Pons (tissue), 1 donor: ENCODE measurements around the gene MYL6B.
"Not testable (repeated sequence)": the region's sequence is repeated elsewhere in the genome, so short reads cannot be mapped to it uniquely, and the experiment has no call there.

Experiments
- DNase-seq: peaks from one replicate; pipeline ENCODE4 v3.0.0-alpha.2; 2016; ENCODE audit warnings: low spot score

MYL6B gene

DNA sequence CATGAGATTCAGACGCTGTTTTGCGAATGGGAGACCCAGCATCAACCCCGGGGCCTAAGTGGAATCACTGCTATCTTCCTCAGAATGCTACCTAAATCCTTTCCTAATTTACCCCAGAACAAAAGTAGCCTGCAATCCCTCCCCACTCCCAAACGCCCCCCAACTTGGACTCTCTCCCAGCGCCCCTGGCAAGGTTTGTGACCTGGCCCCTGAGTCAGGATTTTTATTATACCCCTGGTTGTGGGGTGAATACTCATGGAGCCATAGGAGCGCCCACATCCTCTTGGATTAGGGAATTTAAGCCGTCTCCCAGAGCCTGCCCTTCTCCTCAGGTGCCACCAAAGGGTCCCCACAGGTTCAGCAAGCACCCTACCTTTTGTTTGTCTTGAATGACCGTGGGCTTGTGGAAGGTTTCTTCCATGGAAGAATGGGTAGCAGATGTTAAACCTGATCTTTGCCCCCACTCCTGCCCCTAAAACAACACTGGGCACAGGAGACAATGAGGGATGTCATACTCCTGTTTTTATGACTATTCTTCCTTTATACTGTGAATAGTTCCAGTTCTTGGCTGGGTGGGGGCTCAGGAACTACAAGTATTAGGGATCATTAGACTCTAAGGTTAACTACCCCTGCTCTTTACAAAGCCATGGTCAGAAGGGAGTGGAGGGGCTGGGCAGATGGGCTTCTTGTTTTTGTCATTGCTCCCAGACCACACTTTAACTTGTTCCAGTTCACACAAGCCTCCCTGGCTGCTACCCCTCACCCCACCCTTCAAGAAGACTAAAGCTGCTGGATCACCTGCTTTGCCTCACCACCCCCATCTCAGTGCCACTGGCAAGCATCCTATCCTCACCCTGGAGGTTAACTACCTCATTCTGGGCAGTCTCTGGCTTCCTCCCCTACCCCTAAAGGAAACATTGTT, 630 bp downstream of the MYL6B start:
- DNase-seq: no peak

DNA sequence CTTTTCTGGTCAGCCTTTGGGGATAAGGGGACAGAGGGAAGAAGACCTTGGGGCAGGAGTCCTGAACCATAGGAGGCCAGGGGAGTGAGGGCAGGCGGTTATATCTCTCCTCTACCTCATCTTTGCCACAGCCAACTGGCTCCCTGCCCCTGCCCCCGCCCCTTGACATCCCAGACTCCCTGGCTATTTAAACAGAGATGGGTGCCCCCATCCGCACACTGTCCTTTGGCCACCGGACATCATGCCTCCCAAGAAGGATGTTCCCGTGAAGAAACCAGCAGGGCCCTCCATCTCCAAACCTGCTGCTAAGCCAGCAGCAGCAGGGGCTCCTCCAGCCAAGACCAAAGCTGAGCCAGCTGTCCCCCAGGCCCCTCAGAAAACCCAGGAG, 1.3 kb downstream of the MYL6B start:
- DNase-seq: no peak

DNA sequence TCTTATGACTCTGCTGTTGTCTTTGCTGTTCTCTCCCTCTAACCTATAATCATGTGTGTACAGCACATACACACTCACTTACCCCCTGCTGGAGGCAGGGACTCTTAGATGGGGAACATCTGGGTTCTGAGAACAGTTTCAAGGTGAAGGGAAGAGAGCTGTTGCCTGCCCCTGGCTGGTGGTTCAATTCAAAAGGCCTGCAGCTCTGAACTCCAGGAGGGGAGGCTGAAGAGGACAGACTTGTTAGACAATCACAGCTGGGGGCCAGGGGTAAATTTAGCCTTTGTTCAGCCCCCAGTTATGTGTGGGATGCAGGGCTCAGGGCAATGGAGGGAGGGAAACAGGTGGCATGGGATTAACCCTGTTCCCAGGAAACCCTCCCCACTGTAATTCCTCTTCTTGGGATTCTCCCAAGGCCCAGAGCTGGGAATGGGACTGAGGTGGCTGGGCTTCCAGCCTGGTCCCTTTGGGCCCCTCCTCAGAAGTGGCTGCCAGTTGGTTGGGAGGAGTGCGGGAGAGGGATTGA, 1.9 kb downstream of the MYL6B start:
- DNase-seq: no peak

DNA sequence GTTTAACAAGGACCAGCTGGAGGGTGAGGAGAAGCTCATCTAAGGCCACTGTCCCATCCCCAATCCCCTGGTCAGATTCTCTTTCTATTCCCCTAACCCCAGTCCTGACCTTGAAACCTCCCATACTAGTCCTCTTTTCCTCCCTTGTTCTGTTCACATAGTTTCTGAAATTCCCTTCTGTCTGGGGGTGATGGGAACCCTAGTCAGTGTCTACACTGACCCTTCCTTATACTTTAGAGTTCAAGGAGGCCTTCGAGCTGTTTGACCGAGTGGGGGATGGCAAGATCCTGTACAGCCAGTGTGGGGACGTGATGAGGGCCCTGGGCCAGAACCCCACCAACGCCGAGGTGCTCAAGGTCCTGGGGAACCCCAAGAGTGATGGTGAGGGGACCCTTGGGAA, 2.4 kb downstream of the MYL6B start:
- no peak for DNase-seq

DNA sequence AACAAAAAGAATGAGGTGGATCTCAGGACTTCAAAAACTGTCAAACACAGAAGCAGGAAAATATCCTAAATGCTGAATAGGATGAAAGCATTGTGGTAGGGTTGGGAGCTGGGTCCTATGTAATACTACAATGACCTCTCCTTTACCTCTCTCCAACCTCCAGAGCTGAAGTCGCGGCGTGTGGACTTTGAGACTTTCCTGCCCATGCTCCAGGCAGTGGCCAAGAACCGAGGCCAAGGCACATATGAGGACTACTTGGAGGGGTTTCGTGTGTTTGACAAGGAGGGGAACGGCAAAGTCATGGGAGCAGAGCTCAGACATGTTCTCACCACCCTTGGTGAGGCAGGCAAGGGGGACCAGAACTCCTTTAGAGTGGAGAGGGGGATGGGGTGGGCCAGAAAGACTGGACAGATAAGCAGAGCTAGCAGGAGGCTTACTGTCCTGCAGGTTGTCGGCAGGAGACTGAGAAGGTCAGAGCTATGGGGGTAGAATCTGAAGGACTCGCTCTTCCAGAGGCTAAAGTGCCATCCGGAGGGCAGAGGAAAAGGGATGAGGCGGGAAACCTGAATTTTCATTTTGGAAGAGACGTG, 3.0 kb downstream of the MYL6B start:
- no peak for DNase-seq

DNA sequence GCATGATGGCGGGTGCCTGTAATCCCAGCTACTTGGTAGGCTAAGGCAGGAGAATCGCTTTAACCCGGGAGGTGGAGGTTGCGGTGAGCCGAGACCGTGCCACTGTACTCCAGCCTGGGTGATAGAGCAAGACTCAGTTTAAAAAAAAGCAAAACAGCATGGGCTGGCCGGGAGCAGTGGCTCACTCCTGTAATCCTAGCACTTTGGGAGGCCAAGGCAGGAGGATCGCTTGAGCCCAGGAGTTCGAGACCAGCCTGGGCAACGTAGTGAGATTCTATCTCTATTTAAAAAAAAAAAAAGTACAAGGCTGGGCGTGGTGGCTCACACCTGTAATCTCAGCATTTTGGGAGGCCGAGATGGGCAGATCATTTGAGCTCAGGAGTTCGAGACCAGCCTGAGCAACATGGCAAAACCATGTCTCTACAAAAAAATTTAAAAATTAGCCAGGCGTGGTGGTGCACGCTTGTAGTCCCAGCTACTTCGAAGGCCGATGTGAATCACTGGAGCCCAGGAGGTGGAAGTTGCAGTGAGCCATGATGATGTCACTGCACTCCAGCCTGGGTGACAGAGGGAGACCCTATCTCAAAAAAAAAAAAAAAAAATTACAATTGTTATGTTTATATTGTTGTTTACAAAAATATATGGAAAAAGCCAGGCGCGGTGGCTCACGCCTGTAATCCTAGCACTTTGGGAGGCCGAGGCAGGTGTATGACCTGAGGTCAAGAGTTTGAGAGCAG, 4.2 kb downstream of the MYL6B start:
- not testable (repeated sequence) for DNase-seq

DNA sequence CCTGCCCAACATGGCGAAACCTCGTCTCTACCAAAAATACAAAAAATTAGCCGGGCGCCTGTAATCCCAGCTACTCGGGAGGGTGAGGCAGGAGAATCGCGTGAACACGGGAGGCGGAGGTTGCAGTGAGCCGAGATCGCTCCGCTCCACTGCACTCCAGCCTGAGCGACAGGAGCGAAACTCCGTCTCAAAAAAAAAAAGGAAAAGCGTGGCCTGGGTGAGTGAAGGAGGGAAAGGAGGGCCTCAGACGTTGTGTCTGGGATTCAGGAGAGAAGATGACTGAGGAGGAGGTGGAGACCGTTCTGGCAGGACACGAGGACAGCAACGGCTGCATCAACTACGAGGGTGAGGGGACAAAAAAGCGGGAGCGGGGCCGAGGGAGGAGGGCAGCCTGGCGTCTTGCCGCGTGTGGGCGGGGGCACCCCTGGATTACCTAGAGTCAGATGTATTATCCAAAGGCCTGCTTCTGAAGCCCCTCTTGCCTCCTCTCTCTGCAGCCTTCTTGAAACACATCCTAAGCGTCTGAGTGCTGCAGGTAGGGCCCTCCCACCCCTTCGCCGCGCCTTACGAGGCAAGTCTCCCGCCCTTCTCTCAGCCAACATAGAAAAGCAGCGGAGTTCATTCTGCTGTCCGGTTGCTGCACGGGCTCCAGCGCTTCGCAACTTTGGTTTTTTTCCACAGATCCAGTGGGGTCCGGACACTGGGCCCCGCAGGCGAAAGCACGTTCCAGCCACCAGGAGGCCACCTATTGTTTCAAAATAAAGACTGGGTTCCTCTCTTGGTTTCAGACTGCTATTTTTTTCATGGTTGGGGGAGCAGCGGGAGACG, 5.0 kb downstream of the MYL6B start:
- DNase-seq: peak; percentile 51

DNA sequence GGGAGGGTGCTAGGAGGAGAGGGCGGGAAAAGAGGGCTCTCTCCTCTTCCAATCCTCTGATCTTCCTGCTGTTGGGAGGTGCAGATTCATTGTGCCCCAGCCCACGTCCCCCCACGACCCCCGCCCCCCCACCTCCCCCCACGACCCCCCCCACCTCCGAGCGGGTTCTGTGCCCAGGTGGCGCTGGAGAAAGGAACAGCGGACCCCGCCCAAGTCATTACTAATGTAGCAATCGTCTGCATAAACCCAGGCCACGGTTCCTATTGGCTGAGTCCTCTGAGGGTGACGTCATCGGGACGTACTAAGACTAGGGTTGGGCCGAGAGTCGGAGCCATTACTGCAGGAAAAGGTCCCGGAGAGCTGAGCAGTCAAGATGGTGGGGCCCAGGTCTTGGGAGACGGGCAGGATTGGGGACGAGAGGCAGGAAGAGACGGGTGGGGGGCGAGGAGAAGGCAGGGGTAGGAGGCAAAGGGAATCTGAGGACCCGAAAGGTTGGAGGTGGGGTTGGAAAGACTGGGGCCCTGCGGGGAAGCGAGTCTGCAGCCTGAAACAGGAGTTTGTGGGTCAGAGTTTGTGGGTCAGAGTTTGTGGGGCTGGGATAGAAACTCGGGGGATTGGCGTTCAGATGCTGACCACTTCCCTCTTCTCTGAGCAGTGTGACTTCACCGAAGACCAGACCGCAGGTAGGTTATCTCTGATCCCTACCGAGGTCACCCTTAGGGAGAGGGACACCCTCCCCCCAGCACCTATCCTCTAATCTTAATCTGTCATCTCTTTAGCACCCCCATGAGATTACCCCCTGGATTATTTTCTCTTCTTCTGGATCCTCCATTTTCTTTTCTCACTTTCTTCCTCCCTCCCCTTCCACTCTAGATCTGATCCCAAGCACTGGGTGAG, 5.9 kb downstream of the MYL6B start, which contains the start of gene MYL6:
Gene MYL6 (plus strand): TSS at position 331 of the 897 bp plus-strand sequence. CDS start 43 bp downstream, at position 374.
- DNase-seq: peak; percentile 99

DNA sequence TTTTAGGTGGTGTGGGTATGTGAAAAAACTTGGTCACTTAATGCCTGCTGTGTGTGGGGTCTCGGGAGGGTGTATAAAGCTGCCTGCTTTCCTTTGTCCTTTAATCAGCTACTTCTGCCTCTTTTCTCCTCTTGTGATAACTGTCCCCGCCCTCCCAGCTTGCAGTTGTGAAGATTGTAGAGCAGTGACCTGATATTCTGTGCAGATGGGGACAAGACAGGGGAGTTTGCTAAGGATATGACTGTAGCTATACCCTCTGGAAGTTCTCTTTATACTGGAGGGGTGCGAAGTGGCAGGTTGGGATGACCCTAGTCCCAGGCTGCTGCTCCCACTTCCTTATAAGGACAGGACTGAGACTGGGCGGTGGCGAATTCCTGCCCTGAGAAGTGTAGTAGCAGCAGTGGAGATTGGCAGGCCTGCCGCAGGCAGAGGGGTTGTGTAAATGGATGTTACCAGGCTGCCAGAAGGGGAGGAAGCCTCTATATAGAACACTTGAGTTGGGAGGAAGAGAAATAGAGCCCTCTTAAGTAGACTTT, 6.6 kb downstream of the MYL6B start:
- peak; percentile 53 for DNase-seq

DNA sequence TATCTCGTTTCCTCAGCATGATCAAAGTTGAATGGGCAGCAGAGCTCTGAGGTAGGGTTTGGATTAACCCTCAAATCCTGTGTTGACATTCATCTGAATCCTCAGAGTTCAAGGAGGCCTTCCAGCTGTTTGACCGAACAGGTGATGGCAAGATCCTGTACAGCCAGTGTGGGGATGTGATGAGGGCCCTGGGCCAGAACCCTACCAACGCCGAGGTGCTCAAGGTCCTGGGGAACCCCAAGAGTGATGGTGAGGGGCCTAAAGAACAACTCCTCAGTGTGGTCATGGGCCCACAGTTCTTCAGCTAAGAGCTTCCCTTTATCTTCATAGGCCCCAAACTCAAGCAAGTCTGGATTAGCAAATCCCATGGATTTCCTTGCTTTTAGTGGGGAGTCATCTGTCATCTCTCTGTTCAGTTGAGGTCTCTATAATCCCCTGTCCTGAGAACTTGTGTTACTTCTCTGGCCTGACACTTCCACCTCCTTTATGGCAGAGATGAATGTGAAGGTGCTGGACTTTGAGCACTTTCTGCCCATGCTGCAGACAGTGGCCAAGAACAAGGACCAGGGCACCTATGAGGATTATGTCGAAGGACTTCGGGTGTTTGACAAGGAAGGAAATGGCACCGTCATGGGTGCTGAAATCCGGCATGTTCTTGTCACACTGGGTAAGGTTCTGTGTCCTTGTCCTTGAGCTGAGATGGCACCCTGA, 7.2 kb downstream of the MYL6B start:
- DNase-seq: no peak

DNA sequence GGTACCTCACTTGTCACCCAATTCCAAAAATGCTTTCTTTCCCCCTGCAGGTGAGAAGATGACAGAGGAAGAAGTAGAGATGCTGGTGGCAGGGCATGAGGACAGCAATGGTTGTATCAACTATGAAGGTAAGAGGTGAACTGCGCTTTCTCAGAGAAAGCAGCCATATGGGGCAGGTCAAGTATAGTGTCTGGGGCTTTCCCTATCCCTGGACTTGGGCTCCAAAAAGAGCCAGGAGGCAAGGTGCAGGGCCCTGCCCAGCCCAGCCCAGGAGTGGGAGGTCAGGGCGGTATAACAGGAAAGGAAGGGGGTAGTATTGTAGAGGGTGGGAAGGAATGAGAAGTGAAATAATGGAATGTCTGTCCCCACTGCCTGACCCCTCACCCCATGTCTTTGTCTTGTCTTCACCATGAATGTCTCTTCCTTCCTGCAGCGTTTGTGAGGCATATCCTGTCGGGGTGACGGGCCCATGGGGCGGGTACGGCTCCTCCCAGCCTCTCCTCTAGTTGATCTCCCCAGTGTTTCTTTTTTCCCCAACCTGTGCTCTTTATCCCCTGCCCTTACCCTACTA, 7.9 kb downstream of the MYL6B start:
- no peak for DNase-seq

DNA sequence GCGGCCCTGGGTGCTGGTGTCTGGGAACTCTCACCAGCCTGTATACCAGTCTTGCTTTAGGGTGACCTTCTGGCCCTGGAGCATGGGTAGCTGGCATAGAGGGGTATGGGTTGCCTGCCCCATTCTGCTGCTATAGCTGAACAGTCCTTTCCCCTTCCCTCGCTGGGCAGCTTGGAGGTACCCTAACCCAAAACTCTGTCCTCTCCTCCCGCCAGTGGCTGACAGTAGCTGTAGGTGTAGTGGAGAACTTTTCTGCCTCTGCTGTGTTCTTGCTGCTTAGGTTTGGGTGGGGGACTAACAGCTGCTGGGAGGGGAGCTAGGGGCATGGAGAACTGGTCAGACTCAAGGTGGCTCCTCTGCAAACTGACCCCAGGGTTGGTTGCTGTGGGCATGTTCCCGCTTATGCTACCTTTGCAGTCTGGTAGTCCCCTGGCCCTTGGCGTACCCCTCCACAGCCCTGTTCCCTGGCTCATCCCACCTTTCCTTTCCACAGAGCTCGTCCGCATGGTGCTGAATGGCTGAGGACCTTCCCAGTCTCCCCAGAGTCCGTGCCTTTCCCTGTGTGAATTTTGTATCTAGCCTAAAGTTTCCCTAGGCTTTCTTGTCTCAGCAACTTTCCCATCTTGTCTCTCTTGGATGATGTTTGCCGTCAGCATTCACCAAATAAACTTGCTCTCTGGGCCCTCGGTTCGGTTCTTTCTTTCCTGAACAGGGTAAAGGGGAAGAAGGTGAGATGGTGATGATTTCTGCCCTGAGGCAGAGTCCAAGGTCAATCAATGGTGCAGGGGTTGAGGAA, 8.7 kb downstream of the MYL6B start:
- DNase-seq: no peak

DNA sequence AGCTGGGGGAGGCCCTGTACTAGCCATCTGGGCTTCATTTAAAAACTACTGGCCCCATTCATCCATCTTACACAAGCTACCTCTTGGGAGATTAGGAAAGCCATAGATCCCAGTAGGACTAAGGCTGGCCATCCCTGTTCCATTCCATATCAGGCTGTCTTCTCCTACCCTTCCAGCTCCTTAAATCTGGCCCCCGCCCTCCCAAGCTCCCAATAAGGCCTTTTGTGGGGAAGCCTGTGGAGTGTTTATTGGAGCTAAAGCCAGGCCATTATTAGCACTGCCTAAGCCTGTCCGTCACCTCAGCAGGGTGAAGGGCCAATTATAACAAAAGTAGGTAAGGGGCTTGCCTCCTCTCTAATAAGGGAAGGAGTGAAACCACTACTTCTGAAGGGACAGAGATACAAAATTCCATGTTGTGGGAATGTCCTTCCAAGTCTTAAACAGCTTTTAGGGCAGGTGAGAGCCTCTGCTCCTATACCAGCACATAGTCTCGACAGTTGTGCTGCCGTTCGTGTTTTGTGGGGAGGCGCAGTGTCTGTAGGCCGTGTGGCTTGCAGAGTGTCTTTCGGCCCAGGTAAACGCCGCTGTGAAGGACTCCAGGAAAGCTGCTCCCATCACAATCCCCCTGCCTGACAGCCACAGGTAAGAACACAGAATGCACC, 9.4 kb downstream of the MYL6B start:
- no peak for DNase-seq

DNA sequence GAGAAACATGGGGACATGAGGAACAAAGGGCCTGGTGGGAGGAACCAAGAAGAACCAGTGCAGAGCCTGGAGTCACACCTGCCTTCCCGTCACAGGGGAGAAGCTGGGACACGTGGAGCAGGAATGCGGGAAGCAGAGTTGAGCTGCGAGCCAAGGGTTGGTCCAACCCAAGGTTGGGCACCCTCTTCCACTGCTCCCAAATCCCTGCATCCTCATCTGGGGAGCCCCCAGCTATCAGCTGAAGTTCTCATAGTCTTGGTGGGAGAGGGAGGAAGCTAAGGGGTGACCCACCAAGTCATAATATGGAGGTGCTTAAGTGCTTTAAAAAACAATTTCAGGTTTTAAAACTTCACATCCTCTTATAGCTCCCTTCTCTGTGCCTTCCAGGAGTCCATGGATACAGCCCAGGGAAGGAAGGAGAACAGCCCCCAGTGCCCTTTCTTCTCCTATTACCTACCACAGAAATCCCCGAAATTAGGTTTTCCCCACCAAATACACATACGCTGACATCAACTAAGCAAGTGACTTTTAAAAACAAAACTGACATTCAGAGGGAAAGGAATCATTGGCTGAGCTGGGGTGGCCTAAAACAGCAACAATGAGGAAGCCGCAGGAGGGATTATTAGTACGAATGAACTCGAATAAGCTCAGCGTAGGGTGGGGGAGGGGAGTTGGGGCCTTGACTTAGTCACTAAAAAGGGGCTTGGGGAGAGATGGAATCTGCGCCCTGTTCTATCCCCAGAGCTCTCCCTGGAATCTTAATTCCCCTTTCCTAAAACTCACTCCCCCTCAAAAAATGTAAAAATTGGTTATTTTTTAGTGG, 10.3 kb downstream of the MYL6B start:
- no peak for DNase-seq

DNA sequence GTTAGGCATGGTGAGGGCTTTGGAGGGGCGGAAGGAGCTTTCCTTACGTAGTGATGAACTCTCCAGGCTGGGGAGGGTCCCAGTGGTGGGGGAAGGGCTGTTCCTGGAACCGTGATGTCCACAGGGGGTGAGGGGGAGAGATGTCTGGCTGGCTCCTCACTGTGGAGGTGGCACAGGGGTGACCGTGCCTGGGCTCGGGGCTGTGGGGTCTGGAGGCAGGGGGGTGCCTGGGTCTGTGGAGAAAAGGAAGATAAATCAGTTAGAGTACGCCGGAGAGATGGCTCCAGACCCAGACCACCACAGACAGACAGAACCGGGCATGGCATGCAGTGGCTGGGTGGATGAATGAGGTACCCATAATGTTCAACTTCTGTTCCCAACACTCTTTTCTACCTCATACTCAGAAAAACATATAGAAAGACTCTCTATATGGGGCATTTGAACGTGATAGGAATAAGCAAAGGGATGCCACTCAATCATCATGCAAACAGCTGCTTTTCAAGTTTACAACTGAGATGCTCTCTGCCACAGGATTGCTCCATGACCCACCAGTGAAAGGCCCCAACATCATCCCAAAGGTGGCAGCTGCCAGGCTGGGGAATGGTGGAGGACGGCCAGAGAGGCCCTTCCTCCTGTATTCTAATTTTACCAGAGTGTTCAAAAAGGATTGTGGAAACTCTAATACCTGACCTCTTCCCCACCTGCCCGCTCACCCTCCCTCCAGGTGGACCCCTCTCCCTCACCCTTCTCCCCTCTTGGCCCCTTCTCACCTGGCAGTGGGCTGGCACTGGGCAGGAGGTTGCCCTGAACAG, 11.4 kb downstream of the MYL6B start:
- DNase-seq: no peak

DNA sequence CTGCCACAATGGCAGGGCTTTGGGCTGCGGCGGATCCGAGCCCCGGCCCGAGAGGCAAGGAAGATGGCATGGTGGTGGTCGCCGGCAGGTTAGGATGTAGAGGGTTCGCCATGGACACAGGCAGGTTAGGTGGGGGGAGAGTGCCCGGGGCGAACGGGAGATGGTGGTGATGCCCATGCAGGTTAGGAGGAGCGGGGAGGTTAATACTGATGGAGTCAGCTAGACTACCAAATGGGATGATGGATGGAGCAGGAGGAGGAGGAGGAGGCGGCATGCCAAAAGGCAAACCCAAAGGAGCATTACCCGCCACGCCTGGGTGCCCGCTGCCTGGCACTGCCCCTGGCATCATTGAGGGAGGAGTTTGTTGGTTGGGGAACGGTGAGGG, 11.9 kb downstream of the MYL6B start:
- DNase-seq: no peak
